ENCODE measurements around the gene ZNF697.

DNA sequence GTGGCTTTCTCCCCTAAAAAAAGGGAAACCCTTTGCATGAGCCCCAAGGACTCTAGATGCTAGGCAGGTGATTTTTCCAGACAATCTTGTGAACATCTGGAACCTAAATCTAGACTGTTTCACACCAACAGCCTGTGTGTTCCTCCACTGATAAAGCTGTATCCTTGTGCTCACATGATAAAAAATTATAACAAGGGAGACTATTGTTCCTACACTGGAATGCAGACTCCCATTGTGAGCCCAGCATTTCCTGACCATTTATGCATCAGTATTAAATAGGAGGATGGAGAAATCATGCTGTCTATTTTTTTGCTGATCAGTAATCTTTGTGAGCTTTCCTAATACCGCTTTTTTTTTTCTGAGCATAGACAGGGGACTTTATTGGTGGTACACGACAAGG is 52.5 kb downstream of the ZNF697 start:
- TF ChIP-seq RAD21 (IDR thresholded peaks at IDR 0.05; ENCODE audit: low read length) (no peak), POLR2A (IDR thresholded peaks at IDR 0.05; ENCODE audit: low read depth, low read length) (no peak), BHLHE40 (IDR thresholded peaks at IDR 0.05; ENCODE audit: low read depth, low read length) (no peak), CEBPB (IDR thresholded peaks at IDR 0.05; ENCODE audit: low read depth, low read length) (no peak), MAZ (IDR thresholded peaks at IDR 0.05; ENCODE audit: borderline replicate concordance, low read depth, low read length) (no peak), CHD1 (IDR thresholded peaks at IDR 0.05; ENCODE audit: low read depth, low read length) (no peak), SMC3 (IDR thresholded peaks at IDR 0.05; ENCODE audit: low read depth, low read length) (no peak), NFE2L2 (IDR thresholded peaks at IDR 0.05; ENCODE audit: low read depth, low read length) (no peak), MXI1 (IDR thresholded peaks at IDR 0.05; ENCODE audit: borderline replicate concordance, low read depth, low read length) (no peak), USF2 (IDR thresholded peaks at IDR 0.05; ENCODE audit: low read depth, low read length) (no peak), RCOR1 (IDR thresholded peaks at IDR 0.05; ENCODE audit: insufficient replicate concordance, low read length) (no peak)
- TF ChIP-seq, protein P1, sequence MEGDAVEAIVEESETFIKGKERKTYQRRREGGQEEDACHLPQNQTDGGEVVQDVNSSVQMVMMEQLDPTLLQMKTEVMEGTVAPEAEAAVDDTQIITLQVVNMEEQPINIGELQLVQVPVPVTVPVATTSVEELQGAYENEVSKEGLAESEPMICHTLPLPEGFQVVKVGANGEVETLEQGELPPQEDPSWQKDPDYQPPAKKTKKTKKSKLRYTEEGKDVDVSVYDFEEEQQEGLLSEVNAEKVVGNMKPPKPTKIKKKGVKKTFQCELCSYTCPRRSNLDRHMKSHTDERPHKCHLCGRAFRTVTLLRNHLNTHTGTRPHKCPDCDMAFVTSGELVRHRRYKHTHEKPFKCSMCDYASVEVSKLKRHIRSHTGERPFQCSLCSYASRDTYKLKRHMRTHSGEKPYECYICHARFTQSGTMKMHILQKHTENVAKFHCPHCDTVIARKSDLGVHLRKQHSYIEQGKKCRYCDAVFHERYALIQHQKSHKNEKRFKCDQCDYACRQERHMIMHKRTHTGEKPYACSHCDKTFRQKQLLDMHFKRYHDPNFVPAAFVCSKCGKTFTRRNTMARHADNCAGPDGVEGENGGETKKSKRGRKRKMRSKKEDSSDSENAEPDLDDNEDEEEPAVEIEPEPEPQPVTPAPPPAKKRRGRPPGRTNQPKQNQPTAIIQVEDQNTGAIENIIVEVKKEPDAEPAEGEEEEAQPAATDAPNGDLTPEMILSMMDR (conservative IDR thresholded peaks at IDR 0.05; ENCODE audit: low read depth, low read length), result no peak
- TF ChIP-seq, protein P2, sequence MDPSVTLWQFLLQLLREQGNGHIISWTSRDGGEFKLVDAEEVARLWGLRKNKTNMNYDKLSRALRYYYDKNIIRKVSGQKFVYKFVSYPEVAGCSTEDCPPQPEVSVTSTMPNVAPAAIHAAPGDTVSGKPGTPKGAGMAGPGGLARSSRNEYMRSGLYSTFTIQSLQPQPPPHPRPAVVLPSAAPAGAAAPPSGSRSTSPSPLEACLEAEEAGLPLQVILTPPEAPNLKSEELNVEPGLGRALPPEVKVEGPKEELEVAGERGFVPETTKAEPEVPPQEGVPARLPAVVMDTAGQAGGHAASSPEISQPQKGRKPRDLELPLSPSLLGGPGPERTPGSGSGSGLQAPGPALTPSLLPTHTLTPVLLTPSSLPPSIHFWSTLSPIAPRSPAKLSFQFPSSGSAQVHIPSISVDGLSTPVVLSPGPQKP (IDR thresholded peaks at IDR 0.05; ENCODE audit: borderline replicate concordance, low read depth, low read length), result no peak

Measured in IMR-90 (cell line).